HUES48 (cell line): ENCODE results near the gene OR11A1.

Experiments used
- H3K27ac ChIP-seq: one replicate; pipeline ENCODE4 v1.7.0; 2013; ENCODE audit warnings: low read depth, low read length, inconsistent platforms
- H3K27me3 ChIP-seq: 2 replicates; pipeline ENCODE4 v1.6.1; 2013; ENCODE audit warnings: mild to moderate bottlenecking, low read length; ENCODE audit not compliant: control insufficient read depth, insufficient read depth
- H3K36me3 ChIP-seq: 2 replicates; pipeline ENCODE4 v1.6.1; 2013; ENCODE audit warnings: low read length; ENCODE audit not compliant: control insufficient read depth, insufficient read depth
- H3K4me1 ChIP-seq: 2 replicates; pipeline ENCODE4 v1.6.1; 2013; ENCODE audit warnings: mild to moderate bottlenecking, low read length; ENCODE audit not compliant: control insufficient read depth, insufficient read depth
- H3K4me3 ChIP-seq: 2 replicates; pipeline ENCODE4 v1.5.1; 2013; ENCODE audit warnings: mild to moderate bottlenecking, low read depth, low read length
- H3K9ac ChIP-seq: 2 replicates; pipeline ENCODE4 v1.6.1; 2013; ENCODE audit warnings: mild to moderate bottlenecking, low read depth, low read length, moderate library complexity
- H3K9me3 ChIP-seq: 2 replicates; pipeline ENCODE4 v1.6.1; 2013; ENCODE audit warnings: low read length; ENCODE audit not compliant: control insufficient read depth, insufficient read depth

The OR11A1 gene

GRCh38 chr6:29494131-29494530 lies 37.3 kb upstream of the OR11A1 start:
- Histone ChIP-seq H3K27me3 (no peaks in the 10 kb centered on the region), H3K36me3 (no peaks in the 10 kb centered on the region), H3K27ac (no peak overlapping the region), H3K4me3 (no peak overlapping the region), H3K4me1 (no peaks in the 10 kb centered on the region), H3K9me3 (no peaks in the 10 kb centered on the region), H3K9ac (no peak overlapping the region)

GRCh38 chr6:29493261-29493660 lies 36.4 kb upstream of the OR11A1 start:
- no peaks in the 10 kb centered on the region for H3K27me3 ChIP-seq

GRCh38 chr6:29491574-29491973 lies 34.7 kb upstream of the OR11A1 start:
- Histone ChIP-seq H3K36me3 (no peaks in the 10 kb centered on the region), H3K4me1 (no peaks in the 10 kb centered on the region), H3K27ac (no peak overlapping the region), H3K9ac (no peak overlapping the region), H3K4me3 (no peak overlapping the region), H3K9me3 (no peaks in the 10 kb centered on the region), H3K27me3 (no peaks in the 10 kb centered on the region)

More at GRCh38 chr6:29493261-29493660, 36.4 kb upstream of the OR11A1 start:
- Histone ChIP-seq H3K4me1 (no peaks in the 10 kb centered on the region), H3K36me3 (no peaks in the 10 kb centered on the region), H3K9ac (no peak overlapping the region), H3K4me3 (no peak overlapping the region), H3K9me3 (no peaks in the 10 kb centered on the region), H3K27ac (no peak overlapping the region)

- H3K4me1 ChIP-seq, result no peaks in the 10 kb centered on the region
- no peak overlapping the region for H3K9ac ChIP-seq
- no peak overlapping the region for H3K27ac ChIP-seq
- H3K36me3 ChIP-seq, result no peaks in the 10 kb centered on the region
- no peaks in the 10 kb centered on the region for H3K9me3 ChIP-seq
- H3K27me3 ChIP-seq, result no peaks in the 10 kb centered on the region
- H3K4me3 ChIP-seq, result no peak overlapping the region
These were observed 33.7 kb upstream of the OR11A1 start for GRCh38 chr6:29490552-29490951.

GRCh38 chr6:29490055-29490454 lies 33.2 kb upstream of the OR11A1 start:
- Histone ChIP-seq H3K27ac (no peak overlapping the region), H3K4me1 (no peaks in the 10 kb centered on the region)

GRCh38 chr6:29489286-29489685 lies 32.4 kb upstream of the OR11A1 start:
- Histone ChIP-seq H3K9ac (no peak overlapping the region), H3K27ac (no peak overlapping the region), H3K36me3 (no peaks in the 10 kb centered on the region), H3K27me3 (no peaks in the 10 kb centered on the region), H3K4me3 (no peak overlapping the region), H3K9me3 (no peaks in the 10 kb centered on the region), H3K4me1 (no peaks in the 10 kb centered on the region)

More at GRCh38 chr6:29490055-29490454, 33.2 kb upstream of the OR11A1 start:
- H3K27me3 ChIP-seq, result no peaks in the 10 kb centered on the region
- no peaks in the 10 kb centered on the region for H3K9me3 ChIP-seq
- no peak overlapping the region for H3K9ac ChIP-seq
- H3K4me3 ChIP-seq, result no peak overlapping the region
- H3K36me3 ChIP-seq, result no peaks in the 10 kb centered on the region

GRCh38 chr6:29488874-29489273 lies 32.0 kb upstream of the OR11A1 start:
- Histone ChIP-seq H3K9me3 (no peaks in the 10 kb centered on the region), H3K27me3 (no peaks in the 10 kb centered on the region), H3K4me1 (no peaks in the 10 kb centered on the region), H3K36me3 (no peaks in the 10 kb centered on the region), H3K9ac (no peak overlapping the region), H3K4me3 (no peak overlapping the region), H3K27ac (no peak overlapping the region)

GRCh38 chr6:29487660-29488059 lies 30.8 kb upstream of the OR11A1 start, which contains the start of gene MAS1L:
Gene MAS1L (minus strand): TSS chr6:29487956. CDS start chr6:29487902, 54 bp downstream.
- Histone ChIP-seq H3K9ac (no peak within 1 kb of the TSS), H3K9me3 (no peaks in the 10 kb centered on the region), H3K27me3 (no peaks in the 10 kb centered on the region), H3K36me3 (no peaks in the 10 kb centered on the region), H3K4me1 (no peaks in the 10 kb centered on the region), H3K4me3 (no peak within 1 kb of the TSS), H3K27ac (no peak within 1 kb of the TSS)

GRCh38 chr6:29487131-29487530 lies 30.3 kb upstream of the OR11A1 start:
- H3K4me3 ChIP-seq, result no peak overlapping the region
- H3K27me3 ChIP-seq, result no peaks in the 10 kb centered on the region
- H3K9me3 ChIP-seq, result no peaks in the 10 kb centered on the region
- H3K9ac ChIP-seq, result no peak overlapping the region
- H3K27ac ChIP-seq, result no peak overlapping the region
- no peaks in the 10 kb centered on the region for H3K4me1 ChIP-seq
- H3K36me3 ChIP-seq, result no peaks in the 10 kb centered on the region

- no peak overlapping the region for H3K9ac ChIP-seq
- no peaks in the 10 kb centered on the region for H3K4me1 ChIP-seq
- no peak overlapping the region for H3K4me3 ChIP-seq
- H3K27me3 ChIP-seq, result no peaks in the 10 kb centered on the region
- H3K27ac ChIP-seq, result no peak overlapping the region
- no peaks in the 10 kb centered on the region for H3K9me3 ChIP-seq
- no peaks in the 10 kb centered on the region for H3K36me3 ChIP-seq
These were observed 29.7 kb upstream of the OR11A1 start for GRCh38 chr6:29486577-29486976.

GRCh38 chr6:29483735-29484134 lies 26.9 kb upstream of the OR11A1 start:
- H3K4me3 ChIP-seq, result no peak overlapping the region
- no peaks in the 10 kb centered on the region for H3K4me1 ChIP-seq
- H3K36me3 ChIP-seq, result no peaks in the 10 kb centered on the region
- H3K27me3 ChIP-seq, result no peaks in the 10 kb centered on the region
- no peak overlapping the region for H3K27ac ChIP-seq
- no peak overlapping the region for H3K9ac ChIP-seq
- H3K9me3 ChIP-seq, result no peaks in the 10 kb centered on the region

GRCh38 chr6:29483186-29483585 lies 26.3 kb upstream of the OR11A1 start:
- Histone ChIP-seq H3K27me3 (no peaks in the 10 kb centered on the region), H3K9me3 (no peaks in the 10 kb centered on the region), H3K27ac (no peak overlapping the region)

More at GRCh38 chr6:29483186-29483585, 26.3 kb upstream of the OR11A1 start:
- H3K9ac ChIP-seq, result no peak overlapping the region
- no peaks in the 10 kb centered on the region for H3K36me3 ChIP-seq
- H3K4me3 ChIP-seq, result no peak overlapping the region
- no peaks in the 10 kb centered on the region for H3K4me1 ChIP-seq
